ENCODE measurements around the gene C12orf42.

The C12orf42 gene

GRCh38 chr12:103331643-103332042, 164.1 kb downstream of the C12orf42 start:
- no peak for DNase-seq

- no peak for DNase-seq
Observed at GRCh38 chr12:103330672-103331071, 165.1 kb downstream of the C12orf42 start.

DNA sequence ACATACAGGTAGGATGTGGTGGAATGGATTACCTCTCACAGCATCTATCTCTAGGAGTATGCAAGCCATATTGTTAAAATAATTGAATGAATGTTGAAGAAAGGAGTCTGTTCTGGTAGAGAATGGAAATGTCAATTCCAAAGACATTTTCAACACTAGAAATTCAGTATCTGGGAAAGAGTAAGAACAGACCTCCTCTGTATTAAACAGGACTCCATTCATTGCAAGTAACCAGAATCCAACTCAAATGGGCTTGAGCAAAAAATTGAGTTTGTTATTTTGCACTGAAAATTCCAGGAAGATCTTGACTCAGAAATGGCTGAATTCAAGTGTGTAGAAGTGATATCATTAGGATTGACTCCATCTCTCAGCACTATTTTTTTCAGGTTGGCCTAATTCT, 168.1 kb downstream of the C12orf42 start:
- DNase-seq: no peak

- no peak for DNase-seq
Observed at GRCh38 chr12:103326190-103326589, 169.6 kb downstream of the C12orf42 start.

- DNase-seq: no peak
Observed at GRCh38 chr12:103318566-103318965, 177.2 kb downstream of the C12orf42 start.

DNA sequence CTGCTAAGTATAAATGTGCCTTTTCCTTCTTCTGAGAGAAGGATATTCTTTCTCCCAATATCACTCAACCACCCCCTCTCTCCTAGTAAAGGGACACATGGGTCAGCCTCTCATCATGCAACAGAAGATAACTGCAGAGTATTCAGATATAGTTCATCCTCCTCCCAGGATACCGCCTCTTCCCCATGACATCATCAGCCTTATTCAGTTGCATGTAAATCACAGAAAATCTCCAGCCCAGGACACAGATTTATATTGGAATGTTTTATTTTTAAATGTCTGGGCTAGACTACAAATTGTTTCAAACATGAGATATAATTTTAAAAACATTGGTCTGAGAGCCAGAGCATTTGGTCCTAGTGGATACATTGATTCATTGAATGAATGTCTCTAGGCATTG, 178.5 kb downstream of the C12orf42 start:
- no peak for DNase-seq

DNA sequence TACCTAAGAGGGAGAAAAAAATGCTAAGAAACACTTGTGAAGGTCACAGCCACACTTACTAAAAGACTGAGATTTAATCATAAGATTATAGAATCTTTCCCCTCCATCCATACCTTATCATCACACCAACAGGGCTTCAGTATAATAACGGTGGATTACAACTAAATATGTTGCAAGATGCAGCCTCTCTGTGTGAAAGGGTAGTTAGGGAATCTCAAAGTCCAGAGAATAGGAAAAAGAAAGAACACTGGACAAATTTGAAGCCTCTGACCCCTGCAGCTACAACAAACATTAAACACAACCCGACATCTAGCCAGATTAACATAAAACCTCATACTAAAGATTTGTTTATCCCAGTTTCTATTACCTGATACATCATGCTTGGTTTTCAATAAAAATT, 181.0 kb downstream of the C12orf42 start:
- DNase-seq: no peak

DNA sequence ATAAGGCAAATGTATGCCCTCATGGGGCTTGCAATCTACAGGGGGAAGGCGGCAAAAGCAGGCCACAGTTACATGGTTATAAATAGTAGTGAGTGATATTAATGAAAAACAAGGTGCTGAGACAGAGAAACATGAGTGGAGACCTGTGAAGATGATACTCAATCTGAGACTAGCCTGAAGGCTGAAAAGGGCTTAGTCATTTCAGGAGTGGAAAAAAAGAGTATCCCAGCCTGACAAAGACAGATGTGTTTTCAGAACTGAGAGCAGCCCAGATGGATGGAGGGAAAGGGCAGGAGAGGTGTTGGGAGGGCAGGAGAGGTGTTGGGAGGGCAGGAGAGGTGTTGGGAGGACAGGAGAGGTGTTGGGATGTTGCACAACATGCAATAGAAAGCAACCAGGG, 181.9 kb downstream of the C12orf42 start:
- DNase-seq: no peak

DNA sequence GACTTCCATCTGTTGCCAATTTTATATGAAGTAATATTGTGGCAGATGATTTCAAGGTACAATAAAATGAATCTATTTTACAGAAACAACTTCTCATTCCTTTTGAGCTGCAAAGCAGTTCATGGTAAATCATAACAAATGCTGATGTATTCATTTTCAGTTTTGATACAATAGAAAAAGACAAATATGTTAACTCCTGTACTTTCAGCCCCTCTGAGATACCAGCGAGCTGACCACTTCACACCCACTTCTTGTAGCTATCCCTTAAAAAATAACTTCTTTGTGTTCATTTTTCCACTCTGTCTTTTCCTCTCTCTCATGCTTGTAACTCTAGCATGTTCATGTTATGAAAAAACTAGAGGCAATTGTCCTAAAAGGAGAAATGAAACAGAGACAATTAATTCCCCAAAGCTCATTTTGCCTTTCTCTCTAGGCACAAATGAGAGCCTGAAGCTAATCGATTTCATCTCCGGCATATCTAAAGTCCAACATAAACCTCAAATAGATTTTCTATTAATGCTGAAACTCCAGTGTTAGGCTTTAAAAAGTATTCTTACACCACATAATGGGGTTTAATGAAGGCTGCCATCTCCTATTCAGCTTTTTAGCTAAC, 182.9 kb downstream of the C12orf42 start:
- DNase-seq: no peak

DNA sequence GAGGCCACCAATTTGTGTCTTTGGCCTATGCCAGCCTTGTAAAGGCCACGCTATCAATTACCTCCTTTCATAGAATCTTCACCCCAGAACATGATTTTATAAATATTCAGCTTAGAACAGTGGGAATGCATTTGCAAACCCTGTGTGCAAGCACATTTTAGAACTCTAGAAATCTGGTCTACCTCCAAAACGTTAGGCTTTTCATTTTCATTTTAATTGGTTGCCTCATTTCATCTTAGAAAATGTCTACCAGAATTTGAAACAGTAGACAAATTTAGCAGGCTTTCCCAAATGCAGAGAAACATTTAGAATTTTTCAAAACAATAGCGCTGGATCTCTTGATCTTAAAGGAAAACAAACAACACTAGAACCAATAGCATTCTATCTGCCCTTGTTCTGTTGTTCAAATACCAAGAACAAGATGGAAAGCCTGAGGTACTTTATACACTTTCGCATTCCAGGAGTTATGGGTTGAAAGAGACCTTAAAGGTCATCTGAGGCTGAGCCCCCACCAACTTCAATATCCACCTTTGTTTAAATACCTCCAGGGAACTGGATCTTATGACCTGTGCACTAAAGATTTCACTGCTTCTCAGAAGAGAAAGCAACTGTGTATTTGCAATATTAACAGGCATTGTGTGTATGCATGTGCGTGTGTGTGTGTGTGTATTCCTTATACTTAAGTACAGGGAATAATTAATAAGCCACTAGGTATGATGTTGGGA, 185.1 kb downstream of the C12orf42 start:
- DNase-seq: no peak

DNA sequence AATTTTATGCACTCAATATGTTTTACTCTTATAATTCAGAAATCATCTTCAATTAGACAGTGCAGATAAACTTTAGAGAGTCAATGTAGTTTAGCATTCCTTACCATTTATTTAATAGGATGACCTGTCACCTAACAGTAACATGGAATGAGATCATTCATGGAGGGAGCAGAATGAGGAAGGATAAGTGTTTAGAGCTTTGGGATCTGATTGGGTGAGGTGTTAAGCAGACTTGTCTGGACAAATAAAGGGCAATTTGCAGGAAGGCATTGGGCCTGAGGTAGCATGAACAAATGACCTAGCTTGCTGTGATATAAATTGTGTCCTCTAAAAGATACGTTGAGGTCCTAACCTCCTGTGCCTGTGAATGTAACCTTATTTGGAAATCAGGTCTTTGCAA, 187.4 kb downstream of the C12orf42 start:
- DNase-seq: no peak

DNA sequence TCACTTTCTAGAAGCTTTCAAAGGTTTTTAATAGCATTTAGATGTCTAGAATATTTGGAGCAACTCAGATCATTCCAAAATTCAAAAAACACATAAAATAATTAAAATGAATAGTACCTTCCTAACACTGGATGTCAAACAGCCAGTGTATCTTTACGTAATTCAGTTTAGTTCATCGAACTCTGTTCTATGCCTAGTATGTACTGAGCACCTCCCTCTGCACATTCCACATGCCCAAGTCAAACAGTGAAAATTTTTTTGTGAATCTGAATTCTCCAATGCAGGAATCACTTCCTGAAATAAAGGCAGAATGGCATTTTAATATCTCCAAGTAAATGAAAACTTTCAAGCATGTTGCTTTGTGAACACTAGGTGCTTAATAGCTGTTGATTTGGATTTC, 192.3 kb downstream of the C12orf42 start:
- DNase-seq: no peak

GRCh38 chr12:103301642-103302591, 193.9 kb downstream of the C12orf42 start:
- no peak for DNase-seq

- DNase-seq: no peak
Observed at GRCh38 chr12:103288016-103288415, 207.8 kb downstream of the C12orf42 start.

GRCh38 chr12:103282124-103282523, 213.6 kb downstream of the C12orf42 start:
- DNase-seq: no peak

DNA sequence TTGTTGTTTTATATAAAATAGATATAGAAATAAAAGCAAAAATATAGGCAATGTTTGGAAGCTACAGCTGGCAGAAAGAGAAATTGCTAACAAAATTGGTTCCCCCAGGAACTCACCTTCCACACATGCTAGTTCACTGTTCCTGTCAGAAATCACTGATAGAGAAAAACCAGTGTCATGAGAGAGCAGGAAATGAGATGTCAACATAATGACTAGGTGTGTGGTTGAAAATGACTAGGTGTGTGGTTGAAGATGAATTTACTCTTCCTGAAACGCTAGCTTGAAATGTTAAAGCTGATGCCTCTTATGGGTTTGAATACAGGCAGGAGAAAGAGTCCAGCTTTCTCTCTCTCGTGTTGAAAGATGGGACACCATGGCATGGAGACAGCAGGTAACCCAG, 216.3 kb downstream of the C12orf42 start:
- DNase-seq: no peak

DNA sequence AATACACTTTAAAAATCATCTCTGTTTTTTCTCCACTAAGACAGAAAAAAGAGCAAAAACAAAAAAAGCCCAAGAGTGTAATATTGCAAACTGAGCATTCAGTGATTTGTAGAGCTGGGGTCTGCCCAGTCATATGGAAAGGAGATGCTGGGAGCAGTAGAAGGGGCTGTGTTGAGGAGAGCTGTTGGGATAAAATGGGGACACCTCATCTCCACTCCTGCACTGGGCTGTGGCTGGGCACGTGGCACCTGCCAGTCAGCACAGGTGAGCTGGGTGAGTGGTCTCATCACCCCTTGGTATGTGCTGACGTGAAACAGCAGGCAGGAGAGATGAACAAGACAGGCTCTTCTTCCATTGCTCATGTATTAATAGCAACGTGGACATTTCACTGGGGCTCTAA, 217.4 kb downstream of the C12orf42 start:
- no peak for DNase-seq

DNA sequence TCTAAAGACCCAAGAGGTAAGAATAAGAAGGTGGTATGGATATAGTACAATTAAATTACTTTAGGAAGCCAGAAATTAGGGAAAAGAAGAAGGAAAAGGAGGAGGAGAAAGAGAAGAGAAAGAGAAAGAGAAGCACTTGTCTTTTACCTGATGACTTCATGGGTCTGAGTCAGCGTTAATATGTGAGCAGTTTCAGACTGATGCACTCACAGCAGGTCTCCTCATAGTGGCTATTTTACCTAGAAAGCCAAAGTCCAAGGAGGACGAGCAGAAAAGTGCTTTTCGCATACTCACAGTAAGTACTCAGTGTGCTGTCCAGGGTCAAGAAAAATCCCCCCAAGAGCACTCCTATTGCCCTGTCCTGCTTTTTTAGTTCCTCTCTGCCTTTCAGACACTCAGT, 222.1 kb downstream of the C12orf42 start:
- DNase-seq: no peak

DNA sequence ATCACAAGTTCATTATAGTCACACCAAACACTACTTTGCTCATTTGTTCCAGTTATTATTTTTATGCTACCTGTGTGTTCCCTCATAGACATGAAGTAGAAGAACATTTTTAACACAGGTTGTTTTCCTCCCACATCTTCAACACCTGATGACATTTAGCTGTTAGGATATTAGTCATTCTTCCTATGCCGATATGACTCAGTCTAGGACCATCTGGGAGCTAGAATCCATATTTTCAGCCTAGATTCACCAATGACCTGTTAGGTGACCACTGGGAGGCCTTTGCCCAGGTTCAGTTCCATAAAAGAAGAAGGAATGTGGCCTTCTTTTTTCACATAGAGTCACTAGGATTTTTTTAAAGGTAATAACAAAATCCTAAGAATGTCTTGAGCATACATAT, 222.8 kb downstream of the C12orf42 start:
- DNase-seq: no peak

DNA sequence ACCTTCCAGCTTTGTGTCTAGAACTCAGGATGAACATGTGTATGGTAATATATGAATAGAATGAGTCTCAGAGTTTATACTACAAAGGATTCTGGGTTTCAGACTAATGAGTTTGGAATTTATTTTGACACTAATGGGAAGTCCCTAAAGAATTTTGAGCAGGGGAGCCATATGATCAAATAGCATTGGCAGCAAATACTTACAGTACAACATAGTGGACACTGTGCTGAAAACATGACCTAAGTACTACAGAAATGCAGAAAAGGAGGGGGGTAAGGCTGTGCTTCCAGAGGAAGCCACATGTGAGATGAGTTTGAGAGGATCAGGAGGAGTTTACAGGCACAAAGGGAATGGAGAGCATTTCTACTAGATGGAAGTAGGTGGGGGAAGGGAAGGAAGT, 225.8 kb downstream of the C12orf42 start:
- no peak for DNase-seq

DNA sequence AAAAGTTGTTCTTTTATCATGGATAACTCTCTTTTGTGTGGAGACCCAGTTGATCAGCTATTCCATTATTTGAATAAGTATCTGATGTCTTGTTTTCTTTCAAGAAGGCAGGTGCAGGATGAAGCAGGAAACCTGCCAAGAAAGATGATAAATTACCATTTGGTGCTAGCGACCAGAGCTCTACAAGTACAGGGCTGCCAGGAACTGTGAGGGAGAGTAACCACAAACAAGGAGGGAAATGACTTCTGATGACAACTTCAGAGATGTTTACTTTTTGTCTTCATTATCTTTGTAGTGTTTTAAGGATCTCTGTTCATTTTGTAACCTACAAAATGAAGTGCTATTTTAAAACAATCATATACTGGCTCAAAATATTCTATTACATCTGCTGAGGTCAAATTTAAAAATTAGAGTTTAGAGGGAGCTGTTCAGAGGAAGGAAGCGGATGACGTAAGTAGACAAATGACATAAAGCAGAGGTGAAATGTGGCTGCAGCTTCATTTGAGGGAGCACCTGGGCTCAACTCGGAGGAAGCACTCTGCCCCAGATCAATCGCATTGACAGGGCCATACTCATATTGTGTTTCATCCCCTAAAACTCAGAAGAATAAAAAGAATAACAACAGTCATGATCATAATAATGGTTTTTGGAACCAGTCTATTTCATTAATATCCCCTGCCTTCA, 226.8 kb downstream of the C12orf42 start:
- no peak for DNase-seq

DNA sequence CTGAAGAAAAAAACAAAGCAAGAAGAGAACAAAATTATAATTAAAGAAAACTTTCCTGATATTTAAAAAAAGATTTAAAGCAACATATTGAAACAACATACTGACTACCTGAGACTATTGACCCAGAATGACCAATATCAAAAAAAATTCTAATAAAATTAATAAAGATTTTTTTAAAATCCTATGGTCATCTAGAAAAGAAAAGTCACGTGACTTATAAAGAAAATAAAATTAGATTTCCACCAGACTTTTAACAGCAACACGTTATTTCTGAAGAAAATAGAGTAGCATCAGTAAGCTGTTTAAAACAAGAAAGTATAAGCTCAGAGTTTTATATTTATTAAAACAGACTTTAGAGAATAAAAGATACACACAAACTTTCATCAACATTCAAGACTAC, 238.0 kb downstream of the C12orf42 start:
- DNase-seq: no peak

Measured in activated T-cell treated with anti-CD3 and anti-CD28 coated beads for 4 hours (primary cell).